Measurements from ENCODE around the gene CENPP. TPM values are rescaled to one million over a fixed set of nuclear protein-coding genes. Genes with fewer than 3 reads are reported as not detected.

Gene CENPP
- total RNA-seq, 4 donors from 2014 or later, result 2.8 to 51.2 (median 4.9) TPM

DNA sequence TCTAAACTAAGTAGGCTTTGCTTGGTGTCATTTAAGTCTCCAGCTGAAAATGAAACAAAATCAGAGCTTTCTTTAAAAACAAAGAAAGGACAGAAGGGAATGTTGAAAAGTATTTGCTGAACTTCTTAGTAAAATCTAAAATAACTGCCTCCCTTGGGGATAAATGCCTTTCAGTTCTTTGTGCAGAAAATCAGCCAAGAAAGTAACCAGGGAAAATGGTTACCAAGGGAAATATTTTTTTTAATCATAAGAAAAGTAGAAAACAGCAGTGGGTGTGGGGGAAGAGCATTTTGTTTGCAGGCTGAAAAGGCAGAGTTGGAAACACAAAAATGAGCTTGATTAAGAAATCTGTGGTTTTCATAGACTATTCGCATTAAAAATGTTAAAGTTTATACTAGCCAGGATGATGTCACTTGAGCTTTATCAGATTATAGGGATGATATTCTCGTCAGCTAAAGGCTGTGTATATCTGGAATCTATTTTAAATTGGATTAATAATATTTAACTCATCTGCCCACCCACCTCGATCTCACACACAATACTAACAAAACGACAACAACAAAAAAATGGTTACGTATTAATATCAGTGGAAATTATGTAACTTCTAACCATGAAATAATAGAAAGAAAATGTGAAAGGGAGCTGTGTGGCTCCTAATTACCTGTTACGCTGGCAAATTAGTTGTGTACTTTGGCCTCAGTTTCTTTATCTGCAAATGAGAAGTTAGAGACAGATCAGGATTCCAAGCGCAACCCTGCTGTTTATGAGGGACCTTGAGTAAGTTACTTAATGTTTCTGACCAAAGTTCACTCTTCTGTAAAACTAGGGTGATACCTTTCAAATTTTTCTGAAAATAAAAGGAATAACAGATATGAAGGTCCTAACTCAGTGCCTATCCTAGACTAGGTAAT, 210.4 kb downstream of the CENPP start, which contains the start of gene ECM2:
Gene ECM2 (minus strand): TSS at position 51 of the 911 bp plus-strand sequence. CDS start 13,124 bp downstream, outside the sequence.
- Histone ChIP-seq H3K36me3 (no peaks in the 10 kb centered on the region), H3K9me3 (no peaks in the 10 kb centered on the region), H3K4me3 (peak within 1 kb of the TSS in 2 of 4 donors; percentile 34 to 39), H3K27me3 (no peaks in the 10 kb centered on the region), H3K27ac (peak within 1 kb of the TSS in 3 of 4 donors; percentile 24 to 70 (median 70)), H3K4me1 (peaks cover 0 to 8% (median 0%) of the 10 kb centered on the region in 4 donors)
- peak in 1 of 3 donors; percentile 56 for DNase-seq
- TF ChIP-seq, protein P1, sequence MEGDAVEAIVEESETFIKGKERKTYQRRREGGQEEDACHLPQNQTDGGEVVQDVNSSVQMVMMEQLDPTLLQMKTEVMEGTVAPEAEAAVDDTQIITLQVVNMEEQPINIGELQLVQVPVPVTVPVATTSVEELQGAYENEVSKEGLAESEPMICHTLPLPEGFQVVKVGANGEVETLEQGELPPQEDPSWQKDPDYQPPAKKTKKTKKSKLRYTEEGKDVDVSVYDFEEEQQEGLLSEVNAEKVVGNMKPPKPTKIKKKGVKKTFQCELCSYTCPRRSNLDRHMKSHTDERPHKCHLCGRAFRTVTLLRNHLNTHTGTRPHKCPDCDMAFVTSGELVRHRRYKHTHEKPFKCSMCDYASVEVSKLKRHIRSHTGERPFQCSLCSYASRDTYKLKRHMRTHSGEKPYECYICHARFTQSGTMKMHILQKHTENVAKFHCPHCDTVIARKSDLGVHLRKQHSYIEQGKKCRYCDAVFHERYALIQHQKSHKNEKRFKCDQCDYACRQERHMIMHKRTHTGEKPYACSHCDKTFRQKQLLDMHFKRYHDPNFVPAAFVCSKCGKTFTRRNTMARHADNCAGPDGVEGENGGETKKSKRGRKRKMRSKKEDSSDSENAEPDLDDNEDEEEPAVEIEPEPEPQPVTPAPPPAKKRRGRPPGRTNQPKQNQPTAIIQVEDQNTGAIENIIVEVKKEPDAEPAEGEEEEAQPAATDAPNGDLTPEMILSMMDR (IDR thresholded peaks at IDR 0.05), result no peak
- no peak for TF ChIP-seq POLR2A (IDR thresholded peaks at IDR 0.05)

- no peak overlapping the region for H3K4me3 ChIP-seq
- no peak overlapping the region for H3K27ac ChIP-seq
- TF ChIP-seq, protein P1 (IDR thresholded peaks at IDR 0.05), result no peak
- no peak for TF ChIP-seq POLR2A (IDR thresholded peaks at IDR 0.05)
- H3K27me3 ChIP-seq, result no peaks in the 10 kb centered on the region
- peaks cover 0 to 8% (median 0%) of the 10 kb centered on the region in 4 donors for H3K4me1 ChIP-seq
- no peak for DNase-seq
- H3K36me3 ChIP-seq, result no peaks in the 10 kb centered on the region
- no peaks in the 10 kb centered on the region for H3K9me3 ChIP-seq
Measured at GRCh38 chr9:92538541-92538940, 212.8 kb downstream of the CENPP start.

DNA sequence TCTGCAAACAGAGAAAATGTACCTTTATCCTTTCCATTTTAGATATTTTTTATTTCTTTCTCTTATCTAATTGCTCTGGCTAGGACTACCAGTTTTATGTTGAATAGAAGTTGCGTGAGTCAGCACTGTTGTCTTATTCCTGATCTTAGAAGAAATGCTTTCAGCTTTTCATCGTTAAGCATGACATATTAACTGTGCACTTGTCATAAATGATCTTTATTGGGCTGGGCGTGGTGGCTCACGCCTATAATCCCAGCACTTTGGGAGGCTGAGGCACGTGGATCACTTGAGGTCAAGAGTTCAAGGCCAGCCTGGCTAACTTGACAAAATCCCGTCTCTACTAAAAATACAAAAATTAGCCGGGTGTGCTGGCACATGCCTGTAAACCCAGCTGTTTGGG, 218.2 kb downstream of the CENPP start:
- H3K27ac ChIP-seq, result no peak overlapping the region
- no peaks in the 10 kb centered on the region for H3K36me3 ChIP-seq
- TF ChIP-seq, protein P1 (IDR thresholded peaks at IDR 0.05), result no peak
- TF ChIP-seq POLR2A (IDR thresholded peaks at IDR 0.05), result no peak
- no peaks in the 10 kb centered on the region for H3K4me1 ChIP-seq
- H3K9me3 ChIP-seq, result no peaks in the 10 kb centered on the region
- DNase-seq, result peak in 1 of 3 donors; percentile 58
- H3K27me3 ChIP-seq, result no peaks in the 10 kb centered on the region
- no peak overlapping the region for H3K4me3 ChIP-seq

GRCh38 chr9:92545002-92545510, 219.3 kb downstream of the CENPP start:
- TF ChIP-seq, protein P1 (IDR thresholded peaks at IDR 0.05), result no peak
- no peak for TF ChIP-seq POLR2A (IDR thresholded peaks at IDR 0.05)
- Histone ChIP-seq H3K9me3 (no peaks in the 10 kb centered on the region), H3K4me3 (no peak overlapping the region)

DNA sequence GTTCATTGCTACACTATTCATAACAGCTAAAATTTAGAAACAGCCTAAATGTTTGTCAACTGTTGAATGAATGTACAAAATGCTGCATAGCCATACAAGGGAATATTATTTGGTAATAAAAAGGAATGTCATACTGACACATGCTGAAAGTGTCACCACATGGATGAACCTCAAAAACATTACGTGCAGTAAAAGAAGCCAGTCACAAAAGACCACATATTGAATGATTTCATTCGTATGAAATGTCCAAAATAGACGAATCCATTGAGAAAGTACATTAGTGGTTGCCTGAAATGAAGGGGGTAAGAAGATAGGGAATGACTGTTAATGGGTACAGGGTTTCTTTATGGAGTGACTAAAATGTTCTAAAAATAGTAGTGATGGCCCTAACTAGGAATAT, 221.6 kb downstream of the CENPP start:
- DNase-seq, result no peak
- Histone ChIP-seq H3K9me3 (no peaks in the 10 kb centered on the region), H3K4me1 (no peaks in the 10 kb centered on the region), H3K27ac (no peak overlapping the region), H3K27me3 (no peaks in the 10 kb centered on the region), H3K36me3 (no peaks in the 10 kb centered on the region), H3K4me3 (no peak overlapping the region)
- TF ChIP-seq, protein P1 (IDR thresholded peaks at IDR 0.05), result no peak
- TF ChIP-seq POLR2A (IDR thresholded peaks at IDR 0.05), result no peak

More at GRCh38 chr9:92545002-92545510, 219.3 kb downstream of the CENPP start:
- H3K27ac ChIP-seq, result no peak overlapping the region
- DNase-seq, result no peak
- no peaks in the 10 kb centered on the region for H3K36me3 ChIP-seq
- no peaks in the 10 kb centered on the region for H3K27me3 ChIP-seq
- no peaks in the 10 kb centered on the region for H3K4me1 ChIP-seq
